Esophagus squamous epithelium (tissue), 4 donors: Measurements from ENCODE around the gene RPS19BP1.

ENCODE experiments used
- POLR2A ChIP-seq, 4 donors: fragments of 450-650 bp; IDR thresholded peaks; one replicate each; pipeline ENCODE4 v1.6.1; 2017; ENCODE audit warnings: antibody characterized with exemption in 4 of 4, mild to moderate bottlenecking in 4 of 4, moderate library complexity in 3 of 4
- TF ChIP-seq, protein P1 (sequence below), 6 experiments: fragments of 450-650 bp in 4 of 6; fragments of 200-600 bp in 2 of 6; sonication (generic) in 2 of 6; IDR thresholded peaks; one replicate each; pipeline ENCODE4 v1.5.1; 2016 to 2019; ENCODE audit warnings: antibody characterized with exemption in 6 of 6, mild to moderate bottlenecking in 4 of 6, moderate library complexity in 4 of 6

DNA sequence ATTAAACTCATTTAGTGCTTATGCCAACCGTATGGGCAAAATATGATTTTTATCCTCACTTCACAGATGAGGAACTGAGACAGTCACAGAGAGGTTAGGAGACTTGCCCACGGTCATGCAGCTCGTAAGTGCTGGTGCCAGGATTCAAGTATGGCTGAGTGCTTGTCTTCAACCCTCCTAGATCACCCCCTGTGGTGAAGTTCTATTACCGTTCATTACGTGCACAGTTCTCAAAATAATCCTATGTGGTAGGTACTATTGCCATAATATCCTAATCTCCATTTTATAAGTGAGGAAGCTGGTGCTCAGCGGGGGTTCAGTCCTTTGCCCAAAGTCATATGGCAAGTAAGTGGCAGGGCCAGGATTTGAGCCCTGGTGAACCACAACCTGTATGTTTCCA is 28.9 kb downstream of the RPS19BP1 start:
- TF ChIP-seq, protein P1, sequence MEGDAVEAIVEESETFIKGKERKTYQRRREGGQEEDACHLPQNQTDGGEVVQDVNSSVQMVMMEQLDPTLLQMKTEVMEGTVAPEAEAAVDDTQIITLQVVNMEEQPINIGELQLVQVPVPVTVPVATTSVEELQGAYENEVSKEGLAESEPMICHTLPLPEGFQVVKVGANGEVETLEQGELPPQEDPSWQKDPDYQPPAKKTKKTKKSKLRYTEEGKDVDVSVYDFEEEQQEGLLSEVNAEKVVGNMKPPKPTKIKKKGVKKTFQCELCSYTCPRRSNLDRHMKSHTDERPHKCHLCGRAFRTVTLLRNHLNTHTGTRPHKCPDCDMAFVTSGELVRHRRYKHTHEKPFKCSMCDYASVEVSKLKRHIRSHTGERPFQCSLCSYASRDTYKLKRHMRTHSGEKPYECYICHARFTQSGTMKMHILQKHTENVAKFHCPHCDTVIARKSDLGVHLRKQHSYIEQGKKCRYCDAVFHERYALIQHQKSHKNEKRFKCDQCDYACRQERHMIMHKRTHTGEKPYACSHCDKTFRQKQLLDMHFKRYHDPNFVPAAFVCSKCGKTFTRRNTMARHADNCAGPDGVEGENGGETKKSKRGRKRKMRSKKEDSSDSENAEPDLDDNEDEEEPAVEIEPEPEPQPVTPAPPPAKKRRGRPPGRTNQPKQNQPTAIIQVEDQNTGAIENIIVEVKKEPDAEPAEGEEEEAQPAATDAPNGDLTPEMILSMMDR (IDR thresholded peaks at IDR 0.05), result no peak
- no peak for TF ChIP-seq POLR2A (IDR thresholded peaks at IDR 0.05)
